NCI-H146 treated with DMSO at 0.1 percent for 48 hours (cell line): ENCODE measurements around the gene MED7.

ENCODE experiments used
- DNase-seq: peaks from one replicate; lab custom pipeline; 2025; ENCODE audit not compliant: unreplicated experiment; lab: John Stamatoyannopoulos, UW

Gene MED7

GRCh38 chr5:157107508-157107907 lies 35.2 kb downstream of the MED7 start:
- no peak for DNase-seq

GRCh38 chr5:157106630-157107461 lies 35.8 kb downstream of the MED7 start:
- DNase-seq: no peak

GRCh38 chr5:157100140-157100679 lies 42.5 kb downstream of the MED7 start:
- no peak for DNase-seq

- DNase-seq: no peak
Observed at GRCh38 chr5:157088342-157088990, 54.2 kb downstream of the MED7 start.
